Measurements from ENCODE around the gene KRTAP21-2. TPM values are rescaled to one million over a fixed set of nuclear protein-coding genes. Genes with fewer than 3 reads are reported as not detected.

KRTAP21-2 gene
- not detected in 2 replicates for total RNA-seq

GRCh38 chr21:30747159-30747558, at the start of gene KRTAP21-2:
Gene KRTAP21-2 (minus strand): TSS chr21:30747259. CDS start chr21:30747202, 57 bp downstream.

GRCh38 chr21:30755328-30755727, 8.3 kb upstream of the KRTAP21-2 start, which contains the start of gene KRTAP21-1:
Gene KRTAP21-1 (minus strand): TSS chr21:30755428. CDS start chr21:30755378, 50 bp downstream.

GRCh38 chr21:30718239-30718909, 28.7 kb downstream of the KRTAP21-2 start, which contains the start of gene KRTAP21-3:
Gene KRTAP21-3 (minus strand): TSS chr21:30718777. CDS start chr21:30718759, 18 bp downstream.

Other genes with a start within 250 kb of the KRTAP21-2 start
- gene KRTAP19-5, start 245.1 kb downstream of the KRTAP21-2 start, total RNA-seq = not detected in 2 replicates
- not detected in 2 replicates for gene KRTAP19-6, start 205.4 kb downstream of the KRTAP21-2 start, total RNA-seq
- gene KRTAP19-7, start 185.9 kb downstream of the KRTAP21-2 start, total RNA-seq = not detected in 2 replicates
- not detected in 2 replicates for gene KRTAP22-2, start 156.9 kb downstream of the KRTAP21-2 start, total RNA-seq
- gene KRTAP6-3, start 154.8 kb downstream of the KRTAP21-2 start, total RNA-seq = not detected in 2 replicates
- not detected in 2 replicates for gene KRTAP6-2, start 148.4 kb downstream of the KRTAP21-2 start, total RNA-seq
- gene KRTAP22-1, start 146.2 kb downstream of the KRTAP21-2 start, total RNA-seq = not detected in 2 replicates
- gene KRTAP6-1, start 133.3 kb downstream of the KRTAP21-2 start, total RNA-seq = not detected in 2 replicates
- gene KRTAP20-1, start 130.8 kb downstream of the KRTAP21-2 start, total RNA-seq = not detected in 2 replicates
- not detected in 2 replicates for gene KRTAP20-4, start 126.6 kb downstream of the KRTAP21-2 start, total RNA-seq
- not detected in 2 replicates for gene KRTAP20-2, start 112.1 kb downstream of the KRTAP21-2 start, total RNA-seq
- gene KRTAP20-3, start 104.4 kb downstream of the KRTAP21-2 start, total RNA-seq = not detected in 2 replicates
- not detected in 2 replicates for gene KRTAP21-3, start 28.5 kb downstream of the KRTAP21-2 start, total RNA-seq
- gene KRTAP21-1, start 8.2 kb upstream of the KRTAP21-2 start, total RNA-seq = not detected in 2 replicates
- gene KRTAP8-1, start 66.0 kb upstream of the KRTAP21-2 start, total RNA-seq = not detected in 2 replicates
- not detected in 2 replicates for gene KRTAP7-1, start 82.5 kb upstream of the KRTAP21-2 start, total RNA-seq
- not detected in 2 replicates for gene KRTAP11-1, start 134.3 kb upstream of the KRTAP21-2 start, total RNA-seq